GM12891 (cell line): ENCODE data around the gene SOWAHC.

Experiments used
- POLR2A ChIP-seq: IDR thresholded peaks from 2 replicates; pipeline ENCODE4 v1.6.1; 2011; ENCODE audit warnings: low read depth, low read length, control low read depth
- POLR2AphosphoS5 ChIP-seq: IDR thresholded peaks from 2 replicates; pipeline ENCODE4 v1.6.1; 2011; ENCODE audit warnings: low read depth, low read length, control low read depth

- no peak for TF ChIP-seq POLR2A
- TF ChIP-seq POLR2AphosphoS5, result no peak
Observed at GRCh38 chr2:109636317-109636716, 22.2 kb downstream of the SOWAHC start.
